Stimulated activated CD4-positive, alpha-beta T cell treated with anti-CD3 and anti-CD28 coated beads, Interleukin-4, amount 100 ng/mL, for 24 hours (primary cell): ENCODE results near the gene GABRR3.

Experiments used
- DNase-seq: peaks from one replicate; pipeline ENCODE4 v3.0.0-alpha.2; 2020

Gene GABRR3

DNA sequence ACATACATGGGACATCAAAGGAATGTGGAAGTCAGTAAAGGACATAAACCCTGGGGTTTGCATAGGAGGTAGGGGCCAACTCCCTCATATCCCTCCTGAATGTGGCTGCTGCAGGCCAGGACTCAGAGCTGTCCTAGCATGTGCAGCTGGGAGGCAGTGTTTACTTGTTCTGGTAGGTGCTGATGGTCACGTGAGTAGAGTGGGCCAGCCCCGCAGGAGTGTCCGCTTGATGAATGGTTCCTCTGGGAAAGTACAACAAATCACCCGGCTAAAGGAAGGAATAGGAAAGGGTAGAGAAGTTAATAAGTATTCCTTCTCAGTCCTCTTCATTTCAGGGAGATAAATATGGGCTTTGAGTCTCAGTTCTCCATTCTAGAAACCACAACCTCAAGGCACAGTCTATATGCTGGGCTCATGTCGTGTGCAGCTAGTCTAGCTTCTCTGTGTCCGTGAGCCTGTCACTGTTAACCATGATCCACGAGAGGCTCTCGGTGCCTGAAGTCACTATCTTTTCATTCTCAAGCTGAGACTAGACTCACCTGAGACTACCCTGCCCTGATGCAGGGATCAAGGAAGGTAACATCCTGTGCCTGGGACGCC, 80.8 kb downstream of the GABRR3 start:
- DNase-seq, result no peak

DNA sequence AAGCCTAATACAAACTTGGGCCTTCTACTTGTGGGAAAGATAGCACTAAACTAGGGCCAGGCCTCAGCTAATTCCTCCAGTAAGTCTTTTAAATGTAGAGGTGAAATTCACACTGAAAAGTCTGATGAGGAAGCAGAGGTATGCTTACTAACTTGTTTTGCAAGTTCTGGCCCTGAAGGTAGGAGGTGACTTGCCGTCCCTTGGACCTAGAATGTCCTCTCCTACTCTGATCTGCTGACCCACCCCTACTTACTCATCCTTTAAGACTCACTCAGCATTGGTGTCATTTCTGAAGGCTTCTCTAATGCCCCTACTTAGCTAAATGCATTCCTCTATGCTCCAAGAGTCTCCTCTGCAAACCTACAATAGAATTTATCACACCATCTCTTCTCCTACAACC, 82.2 kb downstream of the GABRR3 start:
- DNase-seq, result no peak

DNA sequence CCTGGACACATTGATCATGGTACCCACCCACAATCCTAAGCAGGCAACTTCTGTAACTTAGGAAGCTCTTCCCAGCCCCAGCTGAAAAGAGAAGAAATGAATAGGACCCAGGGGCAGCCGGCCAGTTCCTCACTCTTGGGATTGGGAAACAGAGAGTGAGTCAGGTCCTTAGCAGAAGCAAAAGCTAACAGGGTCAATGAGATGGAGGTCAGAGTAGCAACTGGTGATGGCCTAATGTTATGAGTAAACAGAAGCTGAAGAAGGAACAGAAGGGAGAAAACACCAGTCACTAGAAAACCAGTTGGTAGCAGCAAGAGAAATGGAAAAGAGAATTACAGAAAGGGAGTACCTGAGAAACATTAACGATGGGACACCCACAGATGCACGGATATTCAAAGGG, 82.8 kb downstream of the GABRR3 start:
- no peak for DNase-seq

GRCh38 chr3:97950360-97950759, 84.8 kb downstream of the GABRR3 start:
- no peak for DNase-seq

DNA sequence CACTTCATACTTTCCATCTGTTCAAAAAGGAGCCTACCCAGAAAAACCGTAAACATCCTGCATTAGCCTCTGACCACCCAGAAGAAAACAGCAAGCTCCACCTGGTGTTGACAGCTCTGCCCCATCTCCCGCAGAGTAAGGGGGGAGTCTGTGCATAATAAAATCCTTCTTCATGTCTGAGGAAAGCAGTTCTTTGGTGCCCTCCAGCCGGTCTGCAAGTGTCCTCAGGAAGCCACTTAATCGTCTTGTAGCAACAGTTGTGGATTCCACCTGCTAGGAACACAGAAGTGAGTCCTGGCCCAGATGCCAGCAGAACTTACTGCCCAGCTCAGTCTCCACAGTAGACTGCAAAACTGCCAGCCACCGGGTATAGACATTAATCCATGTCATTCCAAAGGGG, 85.4 kb downstream of the GABRR3 start:
- DNase-seq, result no peak

DNA sequence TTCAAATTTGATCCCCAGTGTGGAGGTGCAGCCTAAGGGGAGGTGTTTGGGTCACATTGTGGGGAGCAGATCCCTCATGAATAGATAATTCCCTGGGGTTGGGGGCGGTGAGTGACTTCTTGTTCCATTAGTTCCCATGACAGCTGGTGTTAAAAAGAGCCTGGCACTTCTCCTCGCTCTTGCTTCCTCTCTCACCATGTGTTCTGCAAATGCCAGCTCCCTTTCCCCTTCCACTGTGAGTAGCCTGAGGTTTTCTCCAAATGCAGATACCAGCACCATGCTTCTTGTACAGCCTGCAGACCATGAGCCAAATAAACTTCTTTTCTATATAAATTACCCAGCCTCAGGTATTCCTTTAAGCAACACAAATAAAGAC, 86.0 kb downstream of the GABRR3 start:
- no peak for DNase-seq

- DNase-seq, result no peak
These were observed 86.6 kb downstream of the GABRR3 start for GRCh38 chr3:97948351-97949109.

DNA sequence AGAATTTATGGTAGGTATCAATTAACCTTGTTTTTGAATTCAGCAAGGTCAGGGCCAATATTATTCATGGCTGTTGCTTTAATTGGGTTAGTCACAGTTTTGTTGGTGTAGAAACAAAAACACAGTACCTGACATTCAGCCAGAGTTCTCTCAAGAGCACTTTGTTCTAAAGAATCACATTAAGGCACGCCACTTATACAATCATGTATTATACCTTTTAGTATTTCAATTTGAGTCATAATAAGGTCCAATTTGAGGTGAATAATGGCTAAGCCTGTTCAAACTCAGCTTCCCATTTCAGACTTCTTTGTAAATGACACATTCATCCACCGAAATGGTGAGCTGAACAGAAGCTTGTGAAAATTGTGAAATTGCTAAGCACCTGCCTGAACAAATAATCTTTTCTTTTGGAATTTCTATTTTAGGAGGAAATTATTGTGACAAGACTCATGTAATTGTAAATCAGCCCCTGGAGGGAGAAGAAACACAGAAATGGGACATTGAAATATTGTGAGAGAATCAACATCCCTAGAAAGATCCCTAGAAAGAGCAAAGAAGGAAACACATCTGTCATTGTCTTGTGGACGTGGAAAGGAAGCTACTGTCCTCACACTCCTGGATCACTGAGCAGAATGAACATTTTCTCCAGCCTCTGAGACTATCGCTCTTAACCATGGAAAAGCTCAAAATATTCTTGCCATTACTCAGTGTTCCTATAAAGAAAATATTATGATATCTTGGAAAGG, 92.1 kb downstream of the GABRR3 start:
- DNase-seq, result no peak

DNA sequence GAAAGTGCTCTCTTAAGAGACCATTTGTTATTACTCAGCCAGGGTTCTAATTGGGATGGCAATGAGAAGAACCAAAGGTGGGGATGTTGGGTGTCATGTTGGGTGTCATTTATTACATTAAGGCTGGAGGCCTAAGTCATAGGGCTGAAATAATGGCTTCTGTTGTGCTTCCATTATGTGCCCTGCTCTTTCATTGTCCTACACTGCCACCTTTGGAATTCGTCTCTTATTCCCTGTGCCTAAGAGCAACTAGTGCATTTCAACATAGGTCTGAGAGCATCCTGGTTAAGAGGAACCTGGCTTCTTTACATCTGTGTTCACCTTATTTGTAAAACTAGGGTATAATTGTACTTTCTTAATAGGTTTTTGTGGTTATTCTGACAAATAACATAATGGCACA, 95.1 kb downstream of the GABRR3 start:
- DNase-seq, result no peak

DNA sequence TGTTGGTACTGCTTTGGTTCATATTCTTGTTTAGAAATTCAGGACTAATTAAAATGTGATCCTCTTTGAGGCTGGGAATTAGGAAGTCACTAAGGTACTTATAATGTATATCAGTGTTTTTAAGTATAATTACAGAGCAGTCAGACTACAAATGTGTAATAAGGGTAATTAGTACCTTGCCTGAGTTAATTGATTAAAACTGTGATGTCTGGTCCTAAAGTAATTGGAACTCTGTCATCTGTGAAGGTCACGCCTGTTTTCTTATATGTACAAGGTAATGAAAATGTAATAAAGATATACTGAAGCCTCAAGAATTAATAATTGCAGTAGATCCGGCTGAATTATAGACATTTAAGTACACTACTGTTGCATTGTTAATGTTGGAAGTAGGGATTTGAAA, 95.7 kb downstream of the GABRR3 start:
- no peak for DNase-seq

DNA sequence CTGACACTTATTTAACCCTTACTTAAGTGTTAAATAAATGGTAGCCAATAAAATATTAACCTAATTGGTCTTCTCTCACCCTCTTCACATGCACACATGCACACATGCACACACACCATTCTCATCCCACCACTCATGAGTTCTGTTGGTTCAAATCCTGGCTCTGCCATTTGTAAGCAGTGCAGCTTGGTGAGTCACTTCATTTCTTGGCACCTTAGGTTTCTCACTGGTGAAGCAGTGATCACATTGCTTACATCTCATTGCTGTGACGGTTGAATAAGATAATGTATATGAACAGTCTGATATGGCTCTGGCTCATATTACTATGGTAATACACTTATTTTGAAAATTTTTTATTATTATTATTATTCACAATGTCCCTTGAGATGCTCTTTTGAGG, 96.7 kb downstream of the GABRR3 start:
- no peak for DNase-seq

GRCh38 chr3:97937205-97937604, 97.9 kb downstream of the GABRR3 start:
- no peak for DNase-seq

DNA sequence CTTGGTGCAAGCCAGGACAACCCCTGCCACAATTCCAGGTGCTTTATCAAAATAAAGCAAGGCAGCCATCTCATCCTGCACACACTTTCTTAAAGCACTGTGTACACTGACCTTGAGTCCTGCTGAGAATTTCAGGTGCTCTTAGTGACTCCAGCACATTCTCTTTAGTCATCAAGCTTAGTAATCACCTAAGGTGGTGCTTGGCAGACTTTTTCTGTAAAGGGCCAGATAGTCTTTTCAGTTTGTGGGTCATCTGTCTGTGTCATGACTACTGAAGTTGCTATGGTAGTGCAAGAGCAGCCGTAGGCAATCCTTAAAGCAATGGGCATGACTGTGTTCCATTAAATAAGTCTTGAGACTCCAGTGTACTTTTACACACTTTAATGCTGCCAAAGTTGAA, 99.3 kb downstream of the GABRR3 start:
- DNase-seq, result no peak
